ENCODE data around the gene TRANK1. TPM values are rescaled to one million over a fixed set of nuclear protein-coding genes. Genes with fewer than 3 reads are reported as not detected.

Gene TRANK1
- polyA plus RNA-seq, 1 donor from 2014 or later, result 11.6 TPM

DNA sequence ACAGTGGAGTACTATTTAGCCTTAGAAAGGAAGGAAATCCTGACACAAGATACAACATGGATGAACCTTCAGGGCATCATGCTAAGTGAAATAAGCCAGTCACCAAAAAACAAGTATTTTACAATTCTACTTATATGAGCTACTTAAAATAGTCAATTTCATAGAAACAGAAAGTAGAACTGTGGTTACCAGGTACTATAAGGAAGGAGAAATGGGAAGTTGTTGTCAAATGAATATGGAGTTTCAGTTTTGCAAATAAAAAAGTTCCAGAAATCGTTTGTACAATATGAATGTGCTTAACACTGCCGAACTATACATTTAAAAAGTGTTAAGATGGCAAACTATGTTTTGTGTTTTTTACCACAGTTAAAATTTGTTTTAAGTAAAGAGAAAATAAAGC lies 26.8 kb downstream of the TRANK1 start:
- Histone ChIP-seq H3K9ac (ENCODE audit: low read length) (no peak overlapping the region), H3K36me3 (ENCODE audit: insufficient read depth, low read length) (no peaks in the 10 kb centered on the region), H3F3A (ENCODE audit: insufficient read depth, low read length, poor library complexity, severe bottlenecking) (no peaks in the 10 kb centered on the region), H3K27ac (ENCODE audit: low read length) (no peak overlapping the region), H3K9me3 (ENCODE audit: low read length) (no peaks in the 10 kb centered on the region), H3K27me3 (ENCODE audit: insufficient read depth, low read depth, low read length) (no peaks in the 10 kb centered on the region), H4K20me1 (ENCODE audit: insufficient read depth) (no peaks in the 10 kb centered on the region), H3K4me3 (ENCODE audit: low read length) (no peak overlapping the region), H3K9me2 (ENCODE audit: insufficient read depth, low read length) (no peaks in the 10 kb centered on the region), H3K4me2 (ENCODE audit: low read length) (no peak overlapping the region), H2AFZ (ENCODE audit: low read depth, low read length) (no peak overlapping the region), H3K79me2 (replicated peaks; ENCODE audit: insufficient read depth, low read length) (no peaks in the 10 kb centered on the region)
- no peak for TF ChIP-seq SMC3 (conservative IDR thresholded peaks at IDR 0.05; ENCODE audit: poor library complexity)
- TF ChIP-seq RAD21 (conservative IDR thresholded peaks at IDR 0.05), result no peak
- TF ChIP-seq CTCF (IDR thresholded peaks at IDR 0.05; ENCODE audit: poor library complexity, severe bottlenecking), result no peak
- no peak for TF ChIP-seq EZH2 (IDR thresholded peaks at IDR 0.05; ENCODE audit: borderline replicate concordance, insufficient read depth, low read length, poor library complexity, severe bottlenecking)
- no peak for TF ChIP-seq TAF1 (IDR thresholded peaks at IDR 0.05; ENCODE audit: low read depth)
- no peak for TF ChIP-seq MXI1 (conservative IDR thresholded peaks at IDR 0.05; ENCODE audit: poor library complexity, severe bottlenecking)
- TF ChIP-seq EP300 (conservative IDR thresholded peaks at IDR 0.05; ENCODE audit: poor library complexity, severe bottlenecking), result no peak
- no peak for TF ChIP-seq POLR2AphosphoS5 (IDR thresholded peaks at IDR 0.05)
- no peak for TF ChIP-seq REST (IDR thresholded peaks at IDR 0.05; ENCODE audit: borderline replicate concordance)

DNA sequence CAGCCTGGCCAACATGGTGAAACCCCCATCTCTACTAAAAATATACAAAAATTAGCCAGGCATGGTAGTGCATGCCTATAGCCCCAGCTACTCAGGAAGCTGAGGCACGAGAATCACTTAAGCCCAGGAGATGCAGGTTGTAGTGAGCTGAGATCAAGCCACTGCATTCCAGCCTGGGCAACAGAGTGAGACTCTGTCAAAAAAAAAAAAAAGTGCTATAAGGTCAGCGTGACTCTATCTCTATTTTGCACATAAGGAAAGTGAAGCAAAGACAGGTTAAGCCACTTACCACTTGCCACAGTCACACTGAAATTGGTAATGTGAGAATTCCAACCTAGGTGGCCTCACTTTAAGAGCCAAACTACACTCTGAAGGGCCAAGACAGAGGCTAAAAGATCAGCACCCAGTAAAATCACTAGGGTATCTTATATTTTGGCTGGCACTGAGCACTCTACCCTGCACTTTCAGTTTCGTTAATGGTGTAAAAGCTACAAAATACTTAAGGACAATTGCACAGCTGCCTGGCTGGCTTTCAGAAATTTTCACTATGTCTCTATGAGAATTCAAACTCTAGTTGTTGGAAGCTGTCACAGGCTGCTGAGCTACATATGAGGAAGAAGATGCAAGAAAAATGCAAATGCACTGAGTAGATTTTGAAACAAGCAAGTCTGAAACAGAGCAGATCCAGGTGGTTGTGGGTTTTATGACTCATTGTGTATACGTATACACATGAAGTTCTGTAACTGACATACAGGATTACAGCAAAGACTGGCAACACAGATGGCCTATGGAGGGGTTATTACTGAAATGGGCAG lies 32.7 kb downstream of the TRANK1 start:
- no peak overlapping the region for H3K27ac ChIP-seq (ENCODE audit: low read length)

More for the DNA sequence above, 32.7 kb downstream of the TRANK1 start:
- TF ChIP-seq EZH2 (IDR thresholded peaks at IDR 0.05; ENCODE audit: borderline replicate concordance, insufficient read depth, low read length, poor library complexity, severe bottlenecking) (no peak), RAD21 (conservative IDR thresholded peaks at IDR 0.05) (no peak), TAF1 (IDR thresholded peaks at IDR 0.05; ENCODE audit: low read depth) (no peak), POLR2AphosphoS5 (IDR thresholded peaks at IDR 0.05) (no peak), REST (IDR thresholded peaks at IDR 0.05; ENCODE audit: borderline replicate concordance) (no peak), EP300 (conservative IDR thresholded peaks at IDR 0.05; ENCODE audit: poor library complexity, severe bottlenecking) (no peak), CTCF (IDR thresholded peaks at IDR 0.05; ENCODE audit: poor library complexity, severe bottlenecking) (no peak), SMC3 (conservative IDR thresholded peaks at IDR 0.05; ENCODE audit: poor library complexity) (no peak), MXI1 (conservative IDR thresholded peaks at IDR 0.05; ENCODE audit: poor library complexity, severe bottlenecking) (no peak)
- no peaks in the 10 kb centered on the region for H3K36me3 ChIP-seq (ENCODE audit: insufficient read depth, low read length)
- no peak overlapping the region for H2AFZ ChIP-seq (ENCODE audit: low read depth, low read length)
- H3K9me2 ChIP-seq (ENCODE audit: insufficient read depth, low read length), result no peaks in the 10 kb centered on the region
- H3K79me2 ChIP-seq (replicated peaks; ENCODE audit: insufficient read depth, low read length), result no peaks in the 10 kb centered on the region
- H3K4me2 ChIP-seq (ENCODE audit: low read length), result no peak overlapping the region
- H4K20me1 ChIP-seq (ENCODE audit: insufficient read depth), result no peaks in the 10 kb centered on the region
- no peaks in the 10 kb centered on the region for H3K9me3 ChIP-seq (ENCODE audit: low read length)
- no peak overlapping the region for H3K4me3 ChIP-seq (ENCODE audit: low read length)
- no peaks in the 10 kb centered on the region for H3K27me3 ChIP-seq (ENCODE audit: insufficient read depth, low read depth, low read length)
- H3F3A ChIP-seq (ENCODE audit: insufficient read depth, low read length, poor library complexity, severe bottlenecking), result no peaks in the 10 kb centered on the region
- H3K9ac ChIP-seq (ENCODE audit: low read length), result no peak overlapping the region
